ENCODE data around the gene CLIP2. TPM values are rescaled to one million over a fixed set of nuclear protein-coding genes. Genes with fewer than 3 reads are reported as not detected.
"Not testable (repeated sequence)": the region's sequence is repeated elsewhere in the genome, so short reads cannot be mapped to it uniquely, and the experiment has no call there.

The CLIP2 gene
- total RNA-seq, 1 donor, result 31.9 TPM

GRCh38 chr7:74345970-74346369 is 56.8 kb downstream of the CLIP2 start:
- H3K4me3 ChIP-seq (ENCODE audit: low read depth, low read length), result no peak overlapping the region
- no peak for DNase-seq (ENCODE audit: low read depth)
- no peak for TF ChIP-seq CTCF (IDR thresholded peaks at IDR 0.05; ENCODE audit: insufficient read depth, low read length)

GRCh38 chr7:74349621-74350020 is 60.4 kb downstream of the CLIP2 start:
- H3K4me3 ChIP-seq (ENCODE audit: low read depth, low read length), result no peak overlapping the region
- no peak for DNase-seq (ENCODE audit: low read depth)
- no peak for TF ChIP-seq CTCF (IDR thresholded peaks at IDR 0.05; ENCODE audit: insufficient read depth, low read length)

- TF ChIP-seq CTCF (IDR thresholded peaks at IDR 0.05; ENCODE audit: insufficient read depth, low read length), result no peak
- H3K4me3 ChIP-seq (ENCODE audit: low read depth, low read length), result no peak overlapping the region
Measured at GRCh38 chr7:74350751-74351150, 61.5 kb downstream of the CLIP2 start.

GRCh38 chr7:74351836-74352235 is 62.6 kb downstream of the CLIP2 start:
- no peak overlapping the region for H3K4me3 ChIP-seq (ENCODE audit: low read depth, low read length)
- TF ChIP-seq CTCF (IDR thresholded peaks at IDR 0.05; ENCODE audit: insufficient read depth, low read length), result no peak
- DNase-seq (ENCODE audit: low read depth), result no peak

More at GRCh38 chr7:74350751-74351150, 61.5 kb downstream of the CLIP2 start:
- no peak for DNase-seq (ENCODE audit: low read depth)

GRCh38 chr7:74352551-74353138 is 63.4 kb downstream of the CLIP2 start:
- not testable (repeated sequence) for DNase-seq (ENCODE audit: low read depth); H3K4me3 ChIP-seq (ENCODE audit: low read depth, low read length)

- DNase-seq (ENCODE audit: low read depth), result no peak
- no peak for TF ChIP-seq CTCF (IDR thresholded peaks at IDR 0.05; ENCODE audit: insufficient read depth, low read length)
- H3K4me3 ChIP-seq (ENCODE audit: low read depth, low read length), result no peak overlapping the region
Measured at GRCh38 chr7:74354009-74354408, 64.8 kb downstream of the CLIP2 start.

- no peak for TF ChIP-seq CTCF (IDR thresholded peaks at IDR 0.05; ENCODE audit: insufficient read depth, low read length)
- no peak overlapping the region for H3K4me3 ChIP-seq (ENCODE audit: low read depth, low read length)
- peak; percentile 85 for DNase-seq (ENCODE audit: low read depth)
Measured at GRCh38 chr7:74355091-74355490, 65.9 kb downstream of the CLIP2 start.

Data from fibroblast of the aortic adventitia (primary cell).